HepG2 (cell line): Measurements from ENCODE around the gene DNAJB2. TPM values are rescaled to one million over a fixed set of nuclear protein-coding genes. Genes with fewer than 3 reads are reported as not detected.

Source experiments
- JDP2 ChIP-seq: sonication (generic); formaldehyde crosslinking; IDR thresholded peaks from 2 replicates; pipeline ENCODE4 v1.8.1; 2022; ENCODE audit warnings: missing genetic modification reagents, borderline replicate concordance
- PAWR ChIP-seq: sonication (generic); formaldehyde crosslinking; IDR thresholded peaks from 2 replicates; pipeline ENCODE4 v1.4.0; 2020; ENCODE audit warnings: missing genetic modification reagents, mild to moderate bottlenecking, borderline replicate concordance
- RELA ChIP-seq: sonication (generic); formaldehyde crosslinking; IDR thresholded peaks from 2 replicates; pipeline ENCODE4 v1.4.0; 2020; ENCODE audit warnings: missing genetic modification reagents
- REST ChIP-seq, 2 experiments: IDR thresholded peaks; 2 replicates each; pipeline ENCODE4 v1.6.1; 2011 to 2012; ENCODE audit warnings: low read length in 2 of 2, borderline replicate concordance in 1 of 2, low read depth in 1 of 2, mild to moderate bottlenecking in 1 of 2, moderate library complexity in 1 of 2
- SP2 ChIP-seq: sonication (generic); formaldehyde crosslinking; IDR thresholded peaks from 2 replicates; pipeline ENCODE4 v1.5.1; 2020; ENCODE audit warnings: mild to moderate bottlenecking, missing genetic modification reagents
- TFE3 ChIP-seq: IDR thresholded peaks from 2 replicates; pipeline ENCODE4 v1.6.1; 2016
- WIZ ChIP-seq: sonication (generic); formaldehyde crosslinking; IDR thresholded peaks from 2 replicates; pipeline ENCODE4 v1.5.1; 2020; ENCODE audit warnings: mild to moderate bottlenecking, missing genetic modification reagents
- ZNF24 ChIP-seq: fragments of 450-650 bp; IDR thresholded peaks from 2 replicates; pipeline ENCODE4 v1.6.1; 2017; ENCODE audit warnings: antibody characterized with exemption, mild to moderate bottlenecking
- ZNF407 ChIP-seq: sonication (generic); formaldehyde crosslinking; IDR thresholded peaks from one replicate; pipeline ENCODE4 v1.5.1; 2020; ENCODE audit warnings: mild to moderate bottlenecking, missing genetic modification reagents; ENCODE audit errors: not compliant biosample characterization
- ZNF549 ChIP-seq: sonication (generic); formaldehyde crosslinking; IDR thresholded peaks from 2 replicates; pipeline ENCODE4 v1.5.0; 2020; ENCODE audit warnings: missing genetic modification reagents
- ZNF589 ChIP-seq: sonication (generic); formaldehyde crosslinking; conservative IDR thresholded peaks from 2 replicates; pipeline ENCODE4 v1.8.0; 2022; ENCODE audit warnings: mild to moderate bottlenecking, moderate library complexity, missing genetic modification reagents
- ZNF713 ChIP-seq: sonication (generic); formaldehyde crosslinking; IDR thresholded peaks from 2 replicates; pipeline ENCODE4 v1.4.0; 2020; ENCODE audit warnings: mild to moderate bottlenecking, missing genetic modification reagents
- polyA plus RNA-seq, 8 experiments: library from polyadenylated mRNA; depleted of rRNA in 3 of 8; stranded (reverse) in 7 of 8; unstranded in 1 of 8; fragments of >200 nt; fragmentation: Illumina TruSeq in 4 of 8; extraction: Trizol in 4 of 8; gene quantifications; 2 replicates each; pipeline versions ENCODE4 v1.2.1 to v1.2.3, GENCODE V29; 2011 to 2016; ENCODE audit warnings: low read depth in 4 of 8, missing spikeins in 1 of 8, mixed read lengths in 1 of 8; ENCODE audit not compliant: insufficient read depth in 1 of 8
- total RNA-seq, 5 experiments: library from RNA; depleted of rRNA; stranded (reverse); fragments of >200 nt; fragmentation: Illumina TruSeq; extraction: Trizol; gene quantifications; 2 replicates each; pipeline ENCODE4 v1.2.3, GENCODE V29; 2016; ENCODE audit warnings: low read depth in 1 of 5
- TF ChIP-seq, protein P1 (sequence below): sonication (generic); formaldehyde crosslinking; IDR thresholded peaks from 2 replicates; pipeline ENCODE4 v1.8.1; 2023; ENCODE audit warnings: missing genetic modification reagents, inconsistent platforms, borderline replicate concordance

The DNAJB2 gene
- total and polyA plus RNA-seq, 2 of the 13 experiments (the other 11 are each of a cell fraction or from before 2014, with no cell fraction given), result 21.3 to 31.1 TPM

GRCh38 chr2:219277703-219278654 lies 1.2 kb upstream of the DNAJB2 start (continued):
- no peak for TF ChIP-seq ZNF407 (CRISPR knock-in tag)
- no peak for TF ChIP-seq ZNF24
- TF ChIP-seq REST (IDR thresholded peaks at IDR 0.05; ENCODE audit: borderline replicate concordance in 1 of 2, low read depth in 1 of 2, low read length in 2 of 2), result no peak
- TF ChIP-seq ZNF713 (CRISPR knock-in tag), result no peak
- TF ChIP-seq RELA (CRISPR knock-in tag), result 0 out of 2 replicates have a peak, but pooled peaks have one; percentile 43
- TF ChIP-seq WIZ, result no peak
- TF ChIP-seq TFE3 (CRISPR knock-in tag), result no peak
- no peak for TF ChIP-seq JDP2 (CRISPR knock-in tag)
- TF ChIP-seq PAWR (CRISPR knock-in tag), result no peak
- TF ChIP-seq ZNF589 (CRISPR knock-in tag), result no peak
- TF ChIP-seq SP2, result no peak
- no peak for TF ChIP-seq ZNF549 (CRISPR knock-in tag)
- TF ChIP-seq, protein P1, sequence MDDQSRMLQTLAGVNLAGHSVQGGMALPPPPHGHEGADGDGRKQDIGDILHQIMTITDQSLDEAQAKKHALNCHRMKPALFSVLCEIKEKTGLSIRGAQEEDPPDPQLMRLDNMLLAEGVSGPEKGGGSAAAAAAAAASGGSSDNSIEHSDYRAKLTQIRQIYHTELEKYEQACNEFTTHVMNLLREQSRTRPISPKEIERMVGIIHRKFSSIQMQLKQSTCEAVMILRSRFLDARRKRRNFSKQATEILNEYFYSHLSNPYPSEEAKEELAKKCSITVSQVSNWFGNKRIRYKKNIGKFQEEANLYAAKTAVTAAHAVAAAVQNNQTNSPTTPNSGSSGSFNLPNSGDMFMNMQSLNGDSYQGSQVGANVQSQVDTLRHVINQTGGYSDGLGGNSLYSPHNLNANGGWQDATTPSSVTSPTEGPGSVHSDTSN, result no peak
